ENCODE measurements around the gene SLC6A11.

DNA sequence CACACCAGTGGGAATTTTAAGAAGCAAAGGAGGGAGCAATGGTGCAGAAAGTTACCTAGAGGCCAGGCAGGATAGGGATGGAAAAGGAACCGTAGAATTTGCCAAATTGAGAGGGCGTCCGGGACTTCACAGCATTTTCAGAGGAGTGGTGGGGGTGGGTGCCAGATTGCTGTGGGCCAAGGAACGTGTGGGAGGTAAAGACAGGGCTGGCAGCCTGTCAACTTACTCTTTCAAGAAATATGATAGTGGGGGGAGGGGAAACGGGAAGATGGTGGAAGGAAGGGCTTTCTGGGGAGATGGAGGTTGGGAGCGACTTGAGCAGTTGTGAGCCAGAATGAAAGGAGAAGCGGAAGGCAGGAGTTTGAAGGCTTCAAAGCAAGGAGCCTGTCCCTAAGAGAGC, 1.4 kb upstream of the SLC6A11 start:
- TF ChIP-seq CTCF (IDR thresholded peaks at IDR 0.05) = no peak
- no peak for TF ChIP-seq POLR2A (IDR thresholded peaks at IDR 0.05)

Data from uterus (tissue), 2 donors.